WTC11 (cell line): ENCODE results near the gene FITM1. TPM values are rescaled to one million over a fixed set of nuclear protein-coding genes. Genes with fewer than 3 reads are reported as not detected.

Source experiments
- ATAC-seq: fragments of 200-7000 bp; cut with Tn5 transposase; 2 replicates; pipeline ENCODE4 v1.10.0; 2021; ENCODE audit warnings: mild to moderate bottlenecking, moderate library complexity
- CTCF ChIA-PET: fragments of 300-600 bp; sonication (Branson Sonifier 250); formaldehyde crosslinking; loops from one replicate; lab custom pipeline; 2021; ENCODE audit warnings: antibody characterized with exemption; lab: Charles Lee
- POLR2A ChIA-PET: fragments of 350-600 bp; sonication (Branson Sonifier 250); formaldehyde crosslinking; loops from one replicate; lab custom pipeline; 2021; ENCODE audit warnings: antibody characterized with exemption; lab: Charles Lee
- DNase-seq: peaks from one replicate; pipeline ENCODE4 v3.0.0; 2021; ENCODE audit warnings: low spot score
- H3K27ac Mint-ChIP-seq: 2 replicates; pipeline ENCODE4 v1.8.0; 2021; ENCODE audit warnings: mixed read lengths
- H3K27me3 Mint-ChIP-seq: 2 replicates; pipeline ENCODE4 v1.8.0; 2021; ENCODE audit warnings: low read depth, mild to moderate bottlenecking, moderate library complexity, mixed read lengths
- H3K36me3 Mint-ChIP-seq: 2 replicates; pipeline ENCODE4 v1.8.0; 2021; ENCODE audit warnings: mixed read lengths
- H3K4me1 Mint-ChIP-seq: 2 replicates; pipeline ENCODE4 v1.8.0; 2022; ENCODE audit warnings: mixed read lengths
- H3K4me3 Mint-ChIP-seq: 2 replicates; pipeline ENCODE4 v1.8.0; 2021; ENCODE audit warnings: mild to moderate bottlenecking, moderate library complexity, mixed read lengths
- H3K9me3 Mint-ChIP-seq: 2 replicates; pipeline ENCODE4 v1.8.0; 2021; ENCODE audit warnings: mixed read lengths
- AR ChIP-seq: fragments of 250-450 bp; sonication (Bioruptor Pico); IDR thresholded peaks from 2 replicates; pipeline ENCODE4 v1.9.0; 2021; ENCODE audit warnings: mild to moderate bottlenecking
- E2F4 ChIP-seq: sonication (generic); formaldehyde crosslinking; IDR thresholded peaks from 2 replicates; pipeline ENCODE4 v1.8.1; 2022; ENCODE audit warnings: low read depth, mild to moderate bottlenecking, moderate library complexity, missing genetic modification reagents, borderline replicate concordance
- ELF4 ChIP-seq: sonication (generic); formaldehyde crosslinking; IDR thresholded peaks from 2 replicates; pipeline ENCODE4 v1.8.1; 2022; ENCODE audit warnings: low read depth, mild to moderate bottlenecking, moderate library complexity, missing genetic modification reagents
- FOXK1 ChIP-seq: sonication (generic); formaldehyde crosslinking; IDR thresholded peaks from 2 replicates; pipeline ENCODE4 v1.8.0; 2022; ENCODE audit warnings: mild to moderate bottlenecking, moderate library complexity, missing genetic modification reagents
- FOXP1 ChIP-seq: sonication (generic); formaldehyde crosslinking; IDR thresholded peaks from 2 replicates; pipeline ENCODE4 v1.8.0; 2022; ENCODE audit warnings: missing genetic modification reagents, mild to moderate bottlenecking, moderate library complexity, borderline replicate concordance
- GRHL2 ChIP-seq: fragments of 250-450 bp; sonication (Bioruptor Pico); IDR thresholded peaks from 2 replicates; pipeline ENCODE4 v1.8.0; 2022; ENCODE audit warnings: mild to moderate bottlenecking, moderate library complexity; ENCODE audit not compliant: insufficient replicate concordance, severe bottlenecking
- GTF2I ChIP-seq: fragments of 250-450 bp; sonication (Bioruptor Pico); conservative IDR thresholded peaks from 2 replicates; pipeline ENCODE4 v1.4.0; 2021; ENCODE audit warnings: mild to moderate bottlenecking
- IRF1 ChIP-seq: sonication (generic); formaldehyde crosslinking; IDR thresholded peaks from 2 replicates; pipeline ENCODE4 v1.8.0; 2023; ENCODE audit warnings: missing genetic modification reagents
- MAX ChIP-seq: sonication (generic); formaldehyde crosslinking; IDR thresholded peaks from 2 replicates; pipeline ENCODE4 v1.8.0; 2022; ENCODE audit warnings: mild to moderate bottlenecking, missing genetic modification reagents
- NR1H2 ChIP-seq: sonication (generic); formaldehyde crosslinking; IDR thresholded peaks from 2 replicates; pipeline ENCODE4 v1.9.0; 2021; ENCODE audit warnings: mild to moderate bottlenecking, moderate library complexity, missing genetic modification reagents
- PREB ChIP-seq: sonication (generic); formaldehyde crosslinking; IDR thresholded peaks from 2 replicates; pipeline ENCODE4 v1.8.1; 2022; ENCODE audit warnings: mild to moderate bottlenecking, missing genetic modification reagents, moderate library complexity, borderline replicate concordance
- TP53 ChIP-seq: sonication (generic); formaldehyde crosslinking; IDR thresholded peaks from 2 replicates; pipeline ENCODE4 v1.8.1; 2023; ENCODE audit warnings: mild to moderate bottlenecking, missing genetic modification reagents
- ZNF121 ChIP-seq: sonication (generic); formaldehyde crosslinking; IDR thresholded peaks from 2 replicates; pipeline ENCODE4 v1.8.0; 2023; ENCODE audit warnings: missing genetic modification reagents
- ZNF416 ChIP-seq: fragments of 250-450 bp; sonication (Bioruptor Pico); IDR thresholded peaks from 2 replicates; pipeline ENCODE4 v1.9.0; 2021; ENCODE audit warnings: mild to moderate bottlenecking, inconsistent platforms
- ZNF425 ChIP-seq: fragments of 250-450 bp; sonication (Bioruptor Pico); conservative IDR thresholded peaks from 2 replicates; pipeline ENCODE4 v1.9.0; 2021; ENCODE audit warnings: mild to moderate bottlenecking
- ZNF512 ChIP-seq: sonication (generic); formaldehyde crosslinking; IDR thresholded peaks from 2 replicates; pipeline ENCODE4 v1.8.1; 2022; ENCODE audit warnings: missing genetic modification reagents, borderline replicate concordance
- total RNA-seq: library from RNA; stranded (reverse); gene quantifications from 3 replicates; pipeline ENCODE4 v1.2.3, GENCODE V29; 2021

The FITM1 gene
- total RNA-seq, 1 experiment from 2014 or later, result not detected

- peaks cover 23% of the 10 kb centered on the region for H3K36me3 Mint-ChIP-seq
- CTCF ChIA-PET, result interaction anchor here (1.5 kb wide), 1 partner anchor 16 kb away, joined by 6 read pairs; the partner anchor contains the start of gene IRF9
Measured at GRCh38 chr14:24177041-24177825, 46.8 kb downstream of the FITM1 start.

GRCh38 chr14:24177891-24178290 lies 47.4 kb downstream of the FITM1 start:
- Mint-ChIP-seq H3K36me3 (peaks cover 27% of the 10 kb centered on the region), H3K4me1 (0 out of 2 replicates have a peak, but pooled peaks cover 4% of the 10 kb centered on the region), H3K4me3 (no peak overlapping the region), H3K9me3 (no peaks in the 10 kb centered on the region), H3K27me3 (no peaks in the 10 kb centered on the region), H3K27ac (no peak overlapping the region)
- ATAC-seq (no peak), DNase-seq (no peak)
- CTCF ChIA-PET, result interaction anchor here (1.5 kb wide), 1 partner anchor 16 kb away, joined by 6 read pairs; the partner anchor contains the start of gene IRF9
- POLR2A ChIA-PET, result no interaction called here
- TF ChIP-seq ZNF121 (CRISPR knock-in tag), result no peak
- TF ChIP-seq GRHL2 (CRISPR knock-in tag), result no peak
- TF ChIP-seq AR (CRISPR knock-in tag), result no peak
- no peak for TF ChIP-seq FOXK1 (CRISPR knock-in tag)
- no peak for TF ChIP-seq GTF2I (CRISPR knock-in tag)
- TF ChIP-seq IRF1 (CRISPR knock-in tag), result no peak
- TF ChIP-seq ELF4 (CRISPR knock-in tag), result no peak

More at GRCh38 chr14:24177041-24177825, 46.8 kb downstream of the FITM1 start:
- Mint-ChIP-seq H3K4me1 (peaks cover 6% of the 10 kb centered on the region), H3K27me3 (no peaks in the 10 kb centered on the region; the same call in 1 of the 2 replicates), H3K9me3 (no peaks in the 10 kb centered on the region), H3K27ac (no peak overlapping the region), H3K4me3 (no peak overlapping the region)
- no peak for TF ChIP-seq MAX
- no peak for TF ChIP-seq FOXK1 (CRISPR knock-in tag)
- no peak for TF ChIP-seq ZNF425 (CRISPR knock-in tag)
- no peak for TF ChIP-seq PREB (CRISPR knock-in tag)
- no peak for TF ChIP-seq E2F4 (CRISPR knock-in tag)
- TF ChIP-seq FOXP1 (CRISPR knock-in tag), result no peak
- no peak for TF ChIP-seq ZNF416
- no peak for TF ChIP-seq TP53 (CRISPR knock-in tag)
- no peak for TF ChIP-seq NR1H2
- TF ChIP-seq ZNF512 (CRISPR knock-in tag), result no peak
- no peak for ATAC-seq
- POLR2A ChIA-PET, result no interaction called here
- DNase-seq, result no peak
